Caco-2 (cell line): Measurements from ENCODE around the gene KLF7. TPM values are rescaled to one million over a fixed set of nuclear protein-coding genes. Genes with fewer than 3 reads are reported as not detected.

Experiments used
- BruUV-seq: library from RNA; stranded (reverse); fragments of 400-500 nt; replicated peaks from 2 replicates; lab custom pipeline; 2021; lab: Mats Ljungman, UMichigan
- CTCF ChIA-PET: fragments of 300-600 bp; sonication (Branson Sonifier 250); formaldehyde crosslinking; loops from one replicate; lab custom pipeline; 2022; ENCODE audit warnings: antibody characterized with exemption; lab: Charles Lee
- POLR2A ChIA-PET: fragments of 300-600 bp; sonication (Branson Sonifier 250); formaldehyde crosslinking; loops from one replicate; lab custom pipeline; 2022; ENCODE audit warnings: antibody characterized with exemption; lab: Charles Lee
- DNase-seq, 2 experiments: peaks; one replicate each; pipeline versions ENCODE4 v3.0.0 to v3.0.0-alpha.2; 2020 to 2022
- H3K27me3 ChIP-seq: replicated peaks from 2 replicates; pipeline ENCODE4 v1.6.0; 2011; ENCODE audit warnings: low read length; ENCODE audit not compliant: control insufficient read depth, insufficient read depth
- H3K36me3 ChIP-seq: 2 replicates; pipeline ENCODE4 v1.5.1; 2011; ENCODE audit warnings: low read length; ENCODE audit not compliant: control insufficient read depth, insufficient read depth
- H3K4me1 ChIP-seq: fragments of 250-450 bp; sonication (Bioruptor Pico); 2 replicates; pipeline ENCODE4 v1.5.1; 2020; ENCODE audit warnings: mild to moderate bottlenecking
- H3K4me3 ChIP-seq: 2 replicates; pipeline ENCODE4 v1.5.1; 2011; ENCODE audit warnings: low read depth, mild to moderate bottlenecking, control low read depth, low read length
- H3K9me3 ChIP-seq: fragments of 250-450 bp; sonication (Bioruptor Pico); 2 replicates; pipeline ENCODE4 v1.5.1; 2020; ENCODE audit warnings: mild to moderate bottlenecking, moderate library complexity
- H3K27ac Mint-ChIP-seq: one replicate; pipeline ENCODE4 v1.8.0; 2022; ENCODE audit warnings: mixed read lengths; ENCODE audit not compliant: unreplicated experiment
- H3K27me3 Mint-ChIP-seq: one replicate; pipeline ENCODE4 v1.8.0; 2022; ENCODE audit warnings: mixed read lengths; ENCODE audit not compliant: insufficient read depth, unreplicated experiment
- H3K36me3 Mint-ChIP-seq: one replicate; pipeline ENCODE4 v1.8.0; 2022; ENCODE audit warnings: mild to moderate bottlenecking, mixed read lengths; ENCODE audit not compliant: insufficient read depth, unreplicated experiment
- H3K4me1 Mint-ChIP-seq: one replicate; pipeline ENCODE4 v1.8.0; 2022; ENCODE audit warnings: low read depth, mixed read lengths; ENCODE audit not compliant: unreplicated experiment
- H3K4me3 Mint-ChIP-seq: one replicate; pipeline ENCODE4 v1.8.0; 2022; ENCODE audit warnings: mild to moderate bottlenecking, moderate library complexity, mixed read lengths; ENCODE audit not compliant: unreplicated experiment
- H3K9me3 Mint-ChIP-seq: one replicate; pipeline ENCODE4 v1.8.0; 2022; ENCODE audit warnings: mixed read lengths; ENCODE audit not compliant: unreplicated experiment
- CTCF ChIP-seq, 2 experiments: fragments of 200-600 bp in 1 of 2; IDR thresholded peaks; 1 replicate in 1 of 2; 2 replicates in 1 of 2; pipeline versions ENCODE4 v1.5.1 to v1.8.0; 2011 to 2022; ENCODE audit warnings: antibody characterized with exemption in 1 of 2, control low read depth in 1 of 2, inconsistent platforms in 1 of 2, low read depth in 1 of 2, low read length in 1 of 2, mild to moderate bottlenecking in 1 of 2, moderate library complexity in 1 of 2; ENCODE audit not compliant: insufficient read depth in 1 of 2, severe bottlenecking in 1 of 2, unreplicated experiment in 1 of 2
- intact Hi-C: fragments of 100-400 bp; cut with micrococcal nuclease; formaldehyde crosslinking; loops from one replicate; pipeline ENCODE4 v1.10.0; 2022; ENCODE audit not compliant: unreplicated experiment
- total RNA-seq: library from RNA; stranded (reverse); gene quantifications from 2 replicates; pipeline ENCODE4 v1.2.3, GENCODE V29; 2022

Gene KLF7
- total RNA-seq, 1 experiment from 2014 or later, result 0.36 TPM

- CTCF ChIA-PET, result no interaction called here
- no TSS peak for BruUV-seq
Measured at GRCh38 chr2:207184768-207185167, 19.0 kb upstream of the KLF7 start.

GRCh38 chr2:207184348-207184747, 18.6 kb upstream of the KLF7 start:
- no peaks in the 10 kb centered on the region for H3K4me1 ChIP-seq
- peaks cover 9% of the 10 kb centered on the region for H3K27me3 Mint-ChIP-seq

More at GRCh38 chr2:207184768-207185167, 19.0 kb upstream of the KLF7 start:
- Histone ChIP-seq H3K9me3 (no peaks in the 10 kb centered on the region), H3K27me3 (no peaks in the 10 kb centered on the region), H3K4me1 (no peaks in the 10 kb centered on the region), H3K4me3 (no peak overlapping the region), H3K36me3 (no peaks in the 10 kb centered on the region)
- Mint-ChIP-seq H3K27ac (no peak overlapping the region), H3K9me3 (no peaks in the 10 kb centered on the region), H3K4me3 (no peak overlapping the region), H3K36me3 (no peaks in the 10 kb centered on the region), H3K4me1 (no peaks in the 10 kb centered on the region), H3K27me3 (peaks cover 9% of the 10 kb centered on the region)
- POLR2A ChIA-PET, result no interaction called here
- no peak for TF ChIP-seq CTCF (IDR thresholded peaks at IDR 0.05; ENCODE audit: insufficient read depth in 1 of 2, low read depth in 1 of 2, low read length in 1 of 2, severe bottlenecking in 1 of 2, unreplicated experiment in 1 of 2)
- intact Hi-C loops, result no loop called here
- DNase-seq, result no peak

GRCh38 chr2:207183506-207183905, 17.8 kb upstream of the KLF7 start:
- Histone ChIP-seq H3K9me3 (no peaks in the 10 kb centered on the region), H3K4me3 (no peak overlapping the region), H3K36me3 (no peaks in the 10 kb centered on the region), H3K4me1 (no peaks in the 10 kb centered on the region), H3K27me3 (no peaks in the 10 kb centered on the region)
- CTCF ChIA-PET, result no interaction called here
- H3K36me3 Mint-ChIP-seq, result no peaks in the 10 kb centered on the region
- no peak for TF ChIP-seq CTCF (IDR thresholded peaks at IDR 0.05; ENCODE audit: insufficient read depth in 1 of 2, low read depth in 1 of 2, low read length in 1 of 2, severe bottlenecking in 1 of 2, unreplicated experiment in 1 of 2)
- peaks cover 9% of the 10 kb centered on the region for H3K27me3 Mint-ChIP-seq
- DNase-seq, result no peak
- no peak overlapping the region for H3K27ac Mint-ChIP-seq
- H3K4me1 Mint-ChIP-seq, result no peaks in the 10 kb centered on the region
- no peak overlapping the region for H3K4me3 Mint-ChIP-seq
- no peaks in the 10 kb centered on the region for H3K9me3 Mint-ChIP-seq
- no TSS peak for BruUV-seq
- POLR2A ChIA-PET, result no interaction called here
- intact Hi-C loops, result no loop called here

More at GRCh38 chr2:207184348-207184747, 18.6 kb upstream of the KLF7 start:
- no peaks in the 10 kb centered on the region for H3K36me3 Mint-ChIP-seq
- H3K4me1 Mint-ChIP-seq, result no peaks in the 10 kb centered on the region
- H3K27ac Mint-ChIP-seq, result no peak overlapping the region
- no TSS peak for BruUV-seq
- CTCF ChIA-PET, result no interaction called here
- H3K27me3 ChIP-seq, result no peaks in the 10 kb centered on the region
- H3K4me3 Mint-ChIP-seq, result no peak overlapping the region
- intact Hi-C loops, result no loop called here
- H3K9me3 ChIP-seq, result no peaks in the 10 kb centered on the region
- no peaks in the 10 kb centered on the region for H3K36me3 ChIP-seq
- no peaks in the 10 kb centered on the region for H3K9me3 Mint-ChIP-seq
- TF ChIP-seq CTCF (IDR thresholded peaks at IDR 0.05; ENCODE audit: insufficient read depth in 1 of 2, low read depth in 1 of 2, low read length in 1 of 2, severe bottlenecking in 1 of 2, unreplicated experiment in 1 of 2), result no peak
- POLR2A ChIA-PET, result no interaction called here
- no peak for DNase-seq
- no peak overlapping the region for H3K4me3 ChIP-seq
